CD4-positive, alpha-beta T cell treated with Interferon gamma for 1 hour (primary cell): ENCODE results near the gene ANAPC7.
"Not testable (repeated sequence)": the region's sequence is repeated elsewhere in the genome, so short reads cannot be mapped to it uniquely, and the experiment has no call there.

Experiments used
- DNase-seq: peaks from one replicate; pipeline ENCODE4 v3.0.0-alpha.2; 2020

ANAPC7 gene, protein sequence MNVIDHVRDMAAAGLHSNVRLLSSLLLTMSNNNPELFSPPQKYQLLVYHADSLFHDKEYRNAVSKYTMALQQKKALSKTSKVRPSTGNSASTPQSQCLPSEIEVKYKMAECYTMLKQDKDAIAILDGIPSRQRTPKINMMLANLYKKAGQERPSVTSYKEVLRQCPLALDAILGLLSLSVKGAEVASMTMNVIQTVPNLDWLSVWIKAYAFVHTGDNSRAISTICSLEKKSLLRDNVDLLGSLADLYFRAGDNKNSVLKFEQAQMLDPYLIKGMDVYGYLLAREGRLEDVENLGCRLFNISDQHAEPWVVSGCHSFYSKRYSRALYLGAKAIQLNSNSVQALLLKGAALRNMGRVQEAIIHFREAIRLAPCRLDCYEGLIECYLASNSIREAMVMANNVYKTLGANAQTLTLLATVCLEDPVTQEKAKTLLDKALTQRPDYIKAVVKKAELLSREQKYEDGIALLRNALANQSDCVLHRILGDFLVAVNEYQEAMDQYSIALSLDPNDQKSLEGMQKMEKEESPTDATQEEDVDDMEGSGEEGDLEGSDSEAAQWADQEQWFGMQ

DNA sequence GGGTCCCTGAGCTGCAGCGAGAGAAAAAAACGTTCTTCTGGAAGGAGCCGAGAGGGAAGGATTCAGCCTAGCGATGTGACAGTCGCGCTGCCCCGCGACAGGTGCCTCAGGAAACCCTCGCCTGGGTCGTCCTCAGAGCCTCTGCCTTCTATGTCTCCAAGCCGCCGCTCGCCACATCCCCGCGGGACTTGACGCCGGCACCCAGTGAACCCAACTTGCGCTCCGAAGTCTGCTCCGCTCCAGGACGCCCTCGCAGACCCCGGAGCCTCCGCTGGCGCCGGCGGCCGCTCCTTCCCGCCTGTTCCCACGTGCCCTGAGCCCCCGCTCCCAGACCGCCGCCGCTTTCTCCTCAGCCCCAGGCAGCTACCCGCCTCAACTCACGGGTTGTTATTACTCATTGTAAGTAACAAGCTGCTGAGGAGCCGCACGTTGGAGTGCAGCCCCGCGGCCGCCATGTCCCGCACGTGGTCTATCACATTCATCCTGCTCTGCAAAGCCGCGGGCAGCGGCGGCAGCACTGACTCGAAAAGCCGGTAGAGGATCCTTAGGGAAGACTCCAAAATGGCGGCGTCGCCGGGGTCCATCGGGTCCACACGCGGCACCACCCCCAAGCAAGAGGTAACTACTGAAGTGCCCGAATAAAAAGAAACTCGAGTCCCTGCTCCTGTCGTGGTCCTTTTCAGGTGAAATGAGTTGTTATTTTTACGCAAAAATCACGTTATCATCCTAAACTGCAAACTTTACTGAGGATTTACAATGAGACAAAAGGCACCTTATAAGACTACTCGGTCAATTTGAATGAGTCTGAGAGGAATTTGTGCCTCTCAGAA, at the start of gene ANAPC7:
ANAPC7 (minus strand) TSS at position 563 of the 830 bp plus-strand sequence; CDS start at position 482, 81 bp downstream.
- DNase-seq, result peak; percentile 86

DNA sequence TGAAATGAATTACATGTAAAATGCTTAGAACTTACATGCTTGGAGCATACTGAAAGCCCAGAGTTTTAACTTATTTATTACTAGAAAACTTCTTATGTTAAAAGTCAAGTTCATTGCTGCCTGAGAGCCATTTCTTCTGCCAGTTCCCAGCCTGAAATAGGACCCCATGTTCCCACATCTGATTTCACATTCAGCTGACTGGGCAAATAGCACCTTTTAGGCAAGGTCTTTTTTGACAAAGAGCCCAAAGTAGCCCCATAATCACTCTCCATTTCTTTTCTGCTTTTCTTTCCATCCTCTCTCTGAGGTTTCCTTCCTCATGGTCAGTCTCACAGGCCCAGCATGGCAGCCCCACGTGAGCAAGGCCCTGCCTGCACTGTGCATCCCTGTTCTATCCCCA, 47.8 kb upstream of the ANAPC7 start:
- no peak for DNase-seq

DNA sequence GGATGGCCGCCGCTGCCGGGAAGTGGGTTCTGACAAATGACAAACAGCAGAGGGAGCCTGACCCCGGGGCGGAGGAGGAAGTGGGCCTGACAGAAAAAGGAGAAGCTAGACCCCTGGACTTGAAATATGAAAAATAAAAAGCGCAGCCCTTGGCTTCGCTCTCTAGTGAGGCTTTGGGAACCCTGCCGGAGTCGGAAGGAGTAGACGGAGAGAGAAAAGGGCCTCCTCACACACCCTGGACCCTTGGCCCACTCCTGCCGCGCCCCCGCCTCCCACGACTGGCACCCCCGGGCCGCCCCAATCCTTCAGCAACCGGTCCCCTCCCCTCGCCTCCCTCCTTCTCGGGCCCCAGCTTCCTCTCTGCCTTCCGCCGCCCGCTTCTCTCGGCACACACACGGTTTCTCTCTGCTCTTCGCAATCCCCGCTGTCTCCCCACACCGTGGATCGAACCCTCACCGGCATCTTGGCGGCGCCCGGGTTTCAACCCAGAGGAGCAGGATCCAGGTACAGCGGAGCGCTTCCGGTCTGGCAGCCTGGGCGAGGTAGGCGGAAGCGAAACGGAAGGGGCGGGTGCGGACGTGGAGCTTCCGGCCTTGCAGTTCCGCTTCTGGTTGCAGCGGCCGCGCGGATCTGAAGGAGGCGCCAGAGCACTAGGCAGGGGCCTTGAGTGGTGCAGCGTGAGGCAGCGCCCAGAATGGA, 46.4 kb upstream of the ANAPC7 start, which contains the start of gene ARPC3:
ARPC3 (minus strand) TSS at position 539 of the 699 bp plus-strand sequence; CDS start at position 462, 77 bp downstream.
- peak; percentile 94 for DNase-seq

DNA sequence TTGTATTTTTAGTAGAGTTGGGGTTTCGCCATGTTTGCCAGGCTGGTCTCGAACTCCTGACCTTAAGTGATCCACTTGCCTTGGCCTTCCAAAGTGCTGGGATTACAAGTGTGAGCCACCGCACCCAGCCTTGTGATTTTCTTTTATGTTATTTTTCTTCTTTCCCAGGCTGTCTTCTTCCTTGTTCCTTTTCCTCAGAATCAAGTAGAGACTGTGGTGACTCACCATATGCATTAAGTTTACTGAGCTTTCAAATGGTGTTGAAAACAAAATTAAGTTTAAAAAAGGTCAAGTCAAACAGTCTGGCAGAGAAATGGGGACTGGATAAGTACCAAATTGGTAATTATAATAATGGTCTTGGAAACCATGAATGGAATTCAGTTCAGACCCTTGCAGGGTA, 40.9 kb upstream of the ANAPC7 start:
- no peak for DNase-seq

DNA sequence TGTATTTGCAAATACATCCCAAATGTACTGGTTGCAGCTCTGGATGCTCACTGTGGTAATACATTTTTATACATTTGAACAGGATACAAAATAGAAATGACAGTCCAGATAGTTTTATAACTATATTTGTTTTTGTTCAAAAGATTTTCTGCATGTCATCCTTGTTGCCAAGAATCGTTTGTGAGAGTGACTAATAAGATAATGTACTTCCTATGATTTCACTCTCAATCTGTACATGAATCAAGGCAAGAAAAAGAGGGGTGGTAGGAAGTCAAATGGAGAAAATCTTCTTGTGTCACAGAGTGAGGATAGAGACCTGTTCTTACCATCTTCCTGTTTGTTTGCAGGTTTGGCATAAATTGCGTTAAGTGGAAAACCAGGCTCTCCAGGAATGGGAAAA, 32.7 kb upstream of the ANAPC7 start:
- no peak for DNase-seq

DNA sequence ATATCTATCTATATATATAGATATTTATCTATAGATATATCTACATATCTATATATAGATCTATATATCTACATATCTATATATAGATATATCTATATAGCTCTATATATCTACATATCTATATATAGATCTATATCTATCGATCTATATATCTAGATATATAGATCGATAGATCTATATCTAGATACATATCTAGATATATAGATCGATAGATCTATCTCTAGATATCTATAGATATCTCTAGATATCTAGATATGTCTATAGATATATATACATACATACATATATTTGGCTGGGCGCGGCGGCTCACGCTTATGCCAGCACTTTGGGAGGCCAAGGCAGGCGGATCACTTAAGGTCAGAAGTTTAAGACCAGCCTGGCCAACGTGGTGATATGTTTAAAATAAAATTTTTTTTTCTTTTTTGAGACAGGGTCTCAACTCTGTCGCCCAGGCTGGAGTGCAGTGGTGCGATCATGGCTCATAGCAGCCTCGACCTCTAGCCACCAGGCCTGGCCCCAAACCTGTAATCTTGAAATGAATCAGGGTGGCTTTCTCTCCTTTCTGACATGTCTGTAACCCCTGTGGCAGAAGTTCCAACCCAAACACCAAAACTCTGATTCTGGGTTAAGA, 28.6 kb upstream of the ANAPC7 start:
- no peak for DNase-seq

DNA sequence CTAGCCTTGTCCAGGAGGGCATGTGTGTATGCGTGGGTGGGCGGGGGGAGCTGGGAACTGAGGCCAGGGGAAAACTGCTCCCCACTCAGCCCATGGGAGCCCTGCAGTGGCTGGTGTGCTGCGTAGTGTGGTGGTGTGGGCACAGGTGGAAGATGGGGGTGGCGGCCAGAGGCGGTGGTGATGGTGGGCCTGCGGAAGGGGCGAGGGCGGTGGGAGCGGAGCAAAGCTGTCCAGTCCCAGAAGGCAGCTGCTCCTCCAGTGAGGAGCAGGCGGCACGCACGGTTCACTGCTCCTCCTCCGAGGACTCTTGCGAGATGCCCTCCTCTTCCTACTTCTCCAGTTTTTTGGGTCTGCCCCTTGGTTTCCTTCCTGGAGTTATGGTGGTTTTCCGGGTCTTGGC, 26.2 kb upstream of the ANAPC7 start:
- DNase-seq, result not testable (repeated sequence)

DNA sequence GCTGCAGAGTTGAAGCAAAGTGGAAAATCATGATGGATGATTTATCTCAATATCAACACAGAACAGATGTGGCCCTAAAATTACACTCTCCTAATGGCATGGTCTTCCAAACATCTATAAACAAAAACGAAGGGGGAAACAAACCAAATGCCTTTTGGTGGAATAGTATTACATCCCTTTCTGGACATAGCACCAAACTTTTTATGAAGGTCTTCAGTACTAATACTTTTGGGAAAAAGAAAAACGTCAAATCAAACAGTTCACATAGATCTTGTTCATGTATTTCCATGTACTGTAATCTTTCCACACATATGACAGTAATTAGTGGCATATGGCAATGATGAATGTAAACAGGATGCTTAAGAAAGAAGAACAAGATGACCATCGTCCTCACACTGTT, 22.9 kb upstream of the ANAPC7 start:
- DNase-seq, result no peak

DNA sequence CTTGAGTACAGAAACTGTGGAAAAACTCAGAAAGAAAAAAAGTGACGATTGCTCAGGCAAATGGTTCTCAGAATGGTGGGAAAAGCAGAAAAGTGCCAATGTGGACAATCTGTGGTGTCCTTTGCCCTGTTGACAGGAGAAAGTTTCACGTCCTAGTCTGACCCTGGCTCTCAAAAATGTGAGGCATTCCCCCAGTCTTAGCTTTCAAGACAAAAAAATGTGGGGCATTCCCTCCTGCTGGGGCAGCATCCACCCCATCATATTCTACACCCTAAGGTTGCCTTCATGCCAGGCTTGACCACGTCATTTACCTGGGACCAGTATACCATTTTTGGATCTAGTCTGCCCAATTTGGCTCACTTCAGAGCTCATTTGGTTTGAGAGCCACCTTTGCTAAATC, 20.7 kb upstream of the ANAPC7 start:
- no peak for DNase-seq

DNA sequence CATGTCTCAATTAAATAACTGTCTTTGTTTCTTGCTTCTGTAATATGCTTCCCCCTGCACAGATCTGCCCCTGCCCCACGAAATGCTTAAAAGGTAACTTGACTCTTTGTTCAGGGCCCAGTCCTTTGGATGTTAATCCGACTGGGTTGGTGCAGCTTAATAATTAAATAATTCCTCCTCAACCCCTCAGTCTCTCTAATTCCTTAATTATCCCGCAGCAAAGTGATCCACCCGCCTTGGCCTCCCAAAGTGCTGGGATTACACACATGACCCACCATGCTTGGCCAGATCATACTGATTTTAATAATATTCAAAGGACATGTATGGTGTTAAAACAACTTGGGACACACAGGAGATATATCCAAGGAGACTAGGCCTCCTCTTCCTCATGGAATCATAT, 18.2 kb upstream of the ANAPC7 start:
- DNase-seq, result no peak

DNA sequence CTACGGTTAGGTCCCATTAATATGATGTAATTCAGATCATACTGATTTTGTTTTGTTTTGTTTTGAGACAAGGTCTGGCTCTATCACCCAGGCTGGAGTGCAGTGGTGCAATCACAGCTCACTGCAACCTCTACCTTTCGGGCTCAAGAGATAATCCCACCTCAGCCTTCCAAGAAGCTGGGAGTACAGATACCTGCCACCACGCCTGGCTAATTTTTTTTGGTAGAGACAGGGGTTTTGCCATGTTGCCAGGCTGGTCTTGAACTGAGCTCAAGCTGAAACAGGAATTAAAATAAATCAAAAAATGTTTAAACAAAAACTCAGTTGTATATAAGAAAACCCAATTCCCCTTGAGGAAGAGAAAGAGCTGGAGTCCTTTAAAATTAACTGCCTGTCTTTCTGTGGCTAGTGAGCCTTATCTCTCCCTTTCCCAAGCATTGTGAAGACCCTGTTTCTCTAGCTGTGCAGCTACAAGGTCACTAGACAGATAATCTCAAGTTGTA, 17.7 kb upstream of the ANAPC7 start:
- DNase-seq, result no peak

DNA sequence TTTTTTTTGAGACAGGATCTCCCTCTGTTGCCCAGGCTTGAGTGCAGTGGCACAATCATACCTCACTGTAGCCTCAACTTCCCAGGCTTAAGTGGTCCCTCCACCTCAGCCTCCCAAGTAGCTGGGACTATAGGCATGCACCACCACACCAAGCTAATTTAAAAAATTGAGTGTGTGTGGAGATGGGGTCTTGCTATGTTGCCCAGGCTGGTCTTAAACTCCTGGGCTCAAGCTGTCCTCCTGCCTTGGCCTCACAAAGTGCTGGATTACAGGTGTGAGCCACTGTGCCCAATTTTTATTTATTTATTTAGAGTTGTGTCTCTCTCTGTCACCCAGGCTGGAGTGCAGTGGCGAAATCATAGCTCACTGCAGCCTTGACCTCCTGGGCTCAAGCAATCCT, 17.1 kb upstream of the ANAPC7 start:
- not testable (repeated sequence) for DNase-seq

DNA sequence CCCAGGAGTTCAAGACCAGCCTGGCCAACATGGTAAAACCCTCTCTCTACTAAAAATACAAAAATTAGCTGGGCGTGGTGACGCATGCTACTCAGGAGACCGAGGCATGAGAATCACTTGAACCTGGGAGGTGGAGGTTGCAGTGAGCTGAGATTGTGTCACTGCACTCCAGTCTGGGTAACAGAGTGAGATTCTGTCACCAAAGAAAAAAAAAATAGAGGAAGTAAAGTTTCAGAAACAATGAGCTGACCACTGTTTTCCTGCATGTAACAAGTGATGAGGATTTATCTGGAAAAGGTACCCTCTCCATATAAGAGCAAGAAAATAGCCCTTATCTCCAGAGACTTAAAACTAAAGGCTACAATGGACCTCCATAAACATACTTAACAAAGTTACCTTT, 13.6 kb upstream of the ANAPC7 start:
- not testable (repeated sequence) for DNase-seq

DNA sequence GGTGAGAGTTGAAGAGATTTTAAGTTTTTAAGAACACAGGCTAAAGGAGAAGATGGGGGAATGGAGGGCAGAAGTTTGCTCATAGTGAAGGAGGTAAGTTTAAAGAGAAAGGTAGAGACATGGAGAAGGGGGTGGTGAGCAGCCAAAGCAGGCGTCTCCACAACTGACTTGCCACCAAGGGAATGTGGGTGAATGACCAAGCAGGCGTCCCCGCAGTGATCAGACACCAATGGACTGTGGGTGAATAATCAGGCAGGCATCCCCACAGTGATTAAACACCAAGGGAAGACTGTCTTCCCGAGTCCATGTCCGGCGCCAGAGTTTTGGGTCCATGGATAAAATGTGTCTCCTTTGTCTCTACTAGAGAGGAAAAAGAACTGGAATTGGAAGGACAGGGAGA, 6.6 kb upstream of the ANAPC7 start:
- DNase-seq, result not testable (repeated sequence)

DNA sequence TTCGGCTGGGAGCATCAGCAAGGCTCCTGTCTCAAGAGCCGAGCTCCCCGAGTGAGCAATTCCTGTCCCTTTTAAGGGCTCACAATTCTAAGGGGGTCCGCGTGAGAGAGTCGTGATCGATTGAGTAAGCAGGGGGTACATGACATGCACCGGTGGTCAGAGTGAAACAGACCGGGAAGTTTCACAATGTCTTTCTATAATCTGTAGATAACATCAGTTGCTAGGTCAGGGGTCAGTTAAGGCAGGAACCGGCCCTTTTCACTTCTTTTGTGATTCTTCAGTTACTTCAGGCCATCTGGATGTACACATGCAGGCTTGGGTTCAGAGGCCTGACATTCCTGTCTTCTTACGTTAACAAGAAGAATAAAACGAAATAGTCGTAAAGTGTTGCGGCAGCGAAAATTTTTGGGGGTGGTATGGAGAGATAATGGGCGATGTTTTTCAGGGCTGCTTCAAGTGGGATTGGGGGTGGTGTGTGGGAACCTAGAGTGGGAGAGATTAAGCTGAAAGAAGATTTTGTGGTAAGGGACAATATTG, 1.7 kb upstream of the ANAPC7 start:
- DNase-seq, result not testable (repeated sequence)

DNA sequence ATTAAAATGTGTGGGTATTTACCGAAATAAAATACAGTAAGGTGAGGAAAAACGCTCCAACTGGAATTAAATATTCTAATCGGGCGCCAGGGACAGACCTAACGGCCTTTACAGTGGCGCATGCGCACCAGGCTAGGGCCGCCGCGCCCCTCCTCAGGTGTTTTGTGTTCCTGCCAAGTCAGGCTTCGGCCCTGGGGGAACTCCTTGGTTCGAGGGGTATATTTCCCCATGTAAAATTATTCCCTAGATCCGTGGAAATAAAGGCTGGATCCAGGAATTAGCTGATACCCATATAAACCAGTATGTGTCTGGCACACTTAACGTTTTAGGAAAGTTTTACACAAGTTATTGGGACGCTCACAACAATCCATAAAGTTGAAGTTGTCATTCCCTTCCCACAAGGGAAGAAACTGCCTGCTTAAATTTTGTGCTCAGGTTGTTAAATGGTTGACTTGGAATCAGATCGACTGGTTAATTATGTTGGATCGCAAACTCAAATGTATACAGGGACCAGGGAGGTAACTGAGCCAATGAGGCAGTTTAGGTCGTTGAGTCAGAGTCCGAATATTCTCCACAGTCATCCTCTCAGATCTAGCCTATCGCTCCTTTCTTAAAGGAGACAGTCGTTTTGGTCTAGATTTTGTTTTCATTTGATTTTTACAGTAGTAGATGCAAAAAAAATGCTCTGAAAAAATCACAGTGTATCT, 621 bp upstream of the ANAPC7 start:
- peak; percentile 75 for DNase-seq

DNA sequence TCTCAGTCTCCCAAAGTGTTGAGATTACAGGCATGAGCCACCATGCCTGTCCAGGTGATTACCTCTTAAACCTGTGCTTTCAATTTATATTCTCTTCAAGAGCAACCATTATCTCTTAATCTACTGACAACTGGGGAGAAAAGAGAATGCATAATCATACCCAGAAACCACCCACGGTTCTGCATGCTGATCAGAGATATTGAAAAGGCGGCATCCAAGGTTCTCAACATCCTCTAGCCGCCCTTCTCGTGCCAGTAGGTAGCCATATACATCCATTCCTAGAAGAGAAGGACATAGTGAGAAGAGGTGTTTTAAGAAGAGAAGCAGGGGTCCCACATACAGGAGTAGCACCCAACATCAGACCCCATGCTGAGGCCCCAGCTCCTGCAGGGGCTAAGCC, 20.8 kb downstream of the ANAPC7 start:
- no peak for DNase-seq

DNA sequence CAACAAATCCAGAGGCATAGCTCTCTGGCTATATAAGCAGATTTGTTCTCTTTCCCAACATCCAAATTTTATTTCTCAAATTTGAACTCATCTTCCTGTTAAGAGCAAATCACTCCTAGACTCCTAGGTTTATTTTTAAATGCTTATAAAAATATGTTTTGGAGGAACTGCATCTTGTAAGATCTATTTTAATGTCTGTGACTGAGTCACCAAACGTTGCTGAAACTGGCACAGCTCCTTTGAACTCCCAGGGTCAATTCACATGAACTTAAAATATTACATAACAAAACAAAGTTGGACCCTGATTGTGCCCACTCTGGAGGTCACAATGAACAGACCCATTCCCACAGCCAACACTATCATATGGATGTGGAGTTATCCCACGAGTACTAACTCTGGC, 23.9 kb downstream of the ANAPC7 start:
- no peak for DNase-seq

DNA sequence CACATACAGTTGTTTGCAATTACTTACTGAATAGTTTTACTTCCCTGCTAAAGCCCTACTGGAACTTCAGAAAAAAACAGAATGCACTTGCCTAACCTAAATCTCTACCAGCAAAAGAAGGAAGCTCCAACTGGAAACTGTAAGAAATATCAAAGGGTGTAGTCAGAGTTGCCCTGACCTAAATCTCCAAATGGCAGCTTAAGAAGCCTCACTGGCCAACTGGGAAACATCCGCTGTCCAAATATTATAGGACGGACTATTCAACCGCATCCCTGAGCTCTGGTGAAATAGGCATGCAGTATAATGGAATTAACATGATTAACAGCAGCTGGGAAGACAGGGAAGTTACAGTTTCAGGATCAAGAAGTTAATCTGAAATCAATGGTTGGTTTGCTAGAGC, 24.3 kb downstream of the ANAPC7 start:
- no peak for DNase-seq

DNA sequence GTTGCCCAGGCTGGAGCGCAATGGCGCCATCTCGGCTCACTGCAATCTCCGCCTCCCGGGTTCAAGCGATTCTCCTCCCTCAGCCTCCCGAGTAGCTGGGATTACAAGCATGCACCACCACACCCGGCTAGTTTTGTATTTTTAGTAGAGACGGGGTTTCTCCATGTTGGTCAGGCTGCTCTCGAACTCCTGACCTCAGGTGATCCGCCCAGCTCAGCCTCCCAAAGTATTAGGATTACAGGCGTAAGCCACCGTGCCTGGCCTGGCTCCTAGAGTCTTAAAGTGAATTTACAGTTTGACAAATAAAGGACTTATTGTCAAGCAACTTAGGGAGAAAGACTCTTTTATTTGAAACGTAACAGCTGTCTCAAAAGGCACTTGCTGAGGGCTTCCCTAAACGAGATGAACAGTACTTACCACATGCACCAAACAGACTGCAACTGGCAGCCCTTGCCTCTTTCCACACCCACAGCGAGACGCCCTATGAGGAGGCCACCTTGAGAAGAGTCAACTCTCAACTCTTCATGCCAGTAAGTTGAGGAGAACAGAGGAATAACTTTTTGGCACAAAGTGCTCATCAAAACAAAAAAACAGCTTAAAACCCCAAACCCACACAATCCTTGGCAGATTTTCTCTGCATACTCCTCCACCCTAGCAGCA, 25.2 kb downstream of the ANAPC7 start:
- DNase-seq, result not testable (repeated sequence)
